HG02759 (cell line): ENCODE data around the gene RNF225.
"Not testable (repeated sequence)": the region's sequence is repeated elsewhere in the genome, so short reads cannot be mapped to it uniquely, and the experiment has no call there.

Experiments
- ATAC-seq: cut with Tn5 transposase; IDR thresholded peaks from one replicate; pipeline ENCODE4 v1.9.1; 2021; ENCODE audit warnings: mild to moderate bottlenecking, moderate library complexity; ENCODE audit not compliant: unreplicated experiment

Gene RNF225

DNA sequence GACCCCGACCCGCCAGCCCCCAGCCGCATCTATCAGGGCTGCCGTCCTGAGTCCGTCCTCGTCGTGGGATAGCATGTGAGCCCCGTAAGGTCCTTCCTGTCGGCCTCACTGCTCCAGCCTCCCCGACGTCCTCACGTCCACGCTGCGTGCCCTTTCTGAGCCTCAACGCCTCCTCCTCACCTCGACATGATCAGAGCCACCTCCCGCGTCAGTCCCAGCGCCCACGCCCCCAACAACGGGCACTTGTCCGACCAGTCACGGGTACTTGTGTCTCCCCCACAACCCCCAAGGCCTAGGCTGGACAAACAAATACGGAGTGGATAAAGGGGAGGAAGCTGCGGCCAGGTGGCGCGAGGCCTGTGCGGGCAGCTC lies 33.6 kb upstream of the RNF225 start:
- peak; percentile 16 for ATAC-seq

DNA sequence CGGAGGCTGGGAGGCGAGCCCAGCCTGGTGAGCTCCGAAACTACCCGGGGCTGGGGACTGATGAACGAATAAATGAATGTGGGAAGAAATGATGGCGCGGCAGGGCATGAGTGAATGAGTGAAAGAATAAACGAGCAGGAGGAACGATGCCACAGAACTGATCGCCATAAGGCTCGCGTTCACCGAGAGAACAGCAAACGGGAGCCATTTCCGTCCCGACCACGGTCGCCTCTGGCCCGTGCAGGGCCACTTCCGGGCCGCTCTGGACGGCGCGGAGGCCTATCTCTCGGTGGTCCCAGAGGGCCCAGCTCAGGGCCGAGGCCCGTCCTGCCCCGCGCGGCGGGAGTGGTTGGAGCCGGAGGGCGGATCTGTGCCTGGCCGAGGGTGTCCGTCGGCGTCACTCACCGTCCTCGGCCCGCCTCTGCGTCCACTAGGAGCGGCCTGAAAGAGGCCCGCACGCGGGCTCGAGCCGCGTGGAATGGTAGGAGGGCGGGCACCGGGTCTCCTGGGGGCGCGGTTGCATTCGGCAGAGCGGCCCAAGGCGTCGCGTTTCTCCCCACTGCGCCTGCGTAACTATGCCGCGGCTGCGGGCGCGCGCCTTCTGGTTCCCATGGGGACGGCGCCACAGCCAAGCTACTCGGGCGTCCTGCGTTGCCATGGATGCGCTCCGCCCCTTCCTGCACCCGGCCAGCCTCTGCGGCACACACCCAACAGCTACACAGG lies 33.0 kb upstream of the RNF225 start, which contains the start of gene ZNF497:
ZNF497 (minus strand) TSS at position 480 of the 723 bp plus-strand sequence. CDS start 5,116 bp downstream, outside the sequence.
- ATAC-seq, result peak; percentile 87

DNA sequence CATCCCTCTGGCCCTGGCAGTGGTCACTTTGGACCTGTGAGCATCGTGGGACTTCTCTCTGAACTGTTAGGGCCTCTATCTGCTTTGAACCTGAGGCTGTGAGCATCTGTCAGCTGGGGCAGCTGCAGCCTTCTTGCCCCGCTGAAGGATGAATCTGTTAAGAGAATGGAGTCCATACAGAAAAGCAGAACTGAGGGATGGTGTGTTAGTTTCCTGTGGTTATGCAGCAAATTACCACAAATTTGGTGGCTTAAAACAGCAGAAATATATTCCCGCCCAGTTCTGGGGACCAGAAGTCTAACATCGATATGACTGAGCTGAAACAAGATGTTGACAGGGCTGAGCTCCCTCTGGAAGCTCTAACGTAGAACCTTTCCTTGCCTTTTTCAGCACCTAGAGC lies 31.3 kb upstream of the RNF225 start:
- no peak for ATAC-seq

DNA sequence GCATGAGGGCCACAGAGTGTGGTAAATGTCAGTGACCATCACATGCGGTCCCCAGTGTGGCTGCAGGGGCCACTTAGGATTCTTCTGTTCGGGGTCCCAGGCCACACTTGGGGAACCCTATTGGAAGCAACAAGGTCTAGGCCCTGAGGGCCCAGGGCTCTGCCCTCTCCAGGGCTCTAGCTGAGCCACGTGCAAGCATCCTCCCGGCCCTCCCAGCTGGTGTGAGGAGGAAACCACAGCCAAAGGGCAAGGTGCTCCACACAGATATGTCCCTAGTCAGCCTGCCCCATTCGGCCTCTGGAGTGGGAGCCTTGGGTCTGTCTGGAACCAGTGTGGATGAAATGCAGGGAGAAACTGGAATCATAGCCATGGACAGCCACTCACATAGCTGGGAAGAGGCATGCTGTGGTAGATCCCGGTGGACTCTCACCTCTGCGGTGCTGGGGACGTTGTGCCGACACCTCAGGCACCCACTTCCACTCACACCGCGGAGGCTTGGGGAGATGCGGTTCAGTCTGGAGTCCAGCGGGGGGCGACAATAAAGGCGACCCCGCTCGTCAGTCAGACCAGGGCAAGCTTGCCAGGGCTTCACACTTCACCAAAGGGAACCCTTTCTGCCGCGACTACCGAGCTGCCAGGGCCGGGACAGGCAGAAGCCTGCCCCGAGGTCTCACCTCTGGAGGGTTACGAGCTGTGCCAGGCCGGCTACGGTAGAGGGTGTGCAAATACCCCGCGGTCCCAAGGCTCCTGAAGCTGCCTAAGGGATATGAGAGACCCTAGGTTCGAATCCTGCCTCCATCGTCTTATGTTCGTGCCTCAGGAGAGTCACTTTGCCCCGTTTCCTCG lies 28.6 kb upstream of the RNF225 start:
- ATAC-seq, result no peak

DNA sequence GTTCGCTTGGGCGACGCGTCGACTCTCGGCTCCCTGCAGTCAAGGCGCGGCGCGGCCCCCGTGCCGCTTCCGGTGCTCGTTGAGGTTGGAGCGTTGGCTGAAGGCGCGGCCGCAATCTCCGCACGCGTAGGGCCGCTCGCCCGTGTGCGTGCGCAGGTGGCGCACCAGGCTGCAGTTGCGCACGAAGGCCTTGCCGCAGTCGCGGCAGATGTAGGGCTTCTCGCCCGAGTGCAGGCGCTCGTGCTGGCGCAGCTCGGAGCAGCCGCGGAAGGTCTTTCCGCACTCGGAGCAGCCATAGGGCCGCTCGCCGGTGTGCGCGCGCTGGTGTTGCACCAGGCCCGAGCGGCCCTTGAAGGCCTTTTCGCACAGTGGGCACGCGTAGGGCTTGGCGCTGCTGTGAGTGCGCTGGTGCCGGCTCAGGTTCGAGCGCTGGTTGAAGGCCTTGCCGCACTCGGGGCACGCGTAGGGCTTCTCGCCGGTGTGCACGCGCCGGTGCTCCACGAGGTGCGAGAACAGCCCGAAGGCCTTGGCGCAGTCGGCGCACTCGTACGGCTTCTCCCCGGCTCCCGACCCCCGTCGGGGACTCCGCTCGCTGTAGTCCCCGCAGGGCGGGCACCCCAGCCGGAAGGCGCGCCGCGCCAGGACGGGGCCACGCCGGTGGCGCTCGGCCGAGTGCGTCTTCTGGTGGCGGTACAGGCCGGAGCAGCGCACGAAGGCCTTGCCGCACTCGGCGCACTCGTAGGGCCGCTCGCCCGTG lies 27.6 kb upstream of the RNF225 start:
- no peak for ATAC-seq

DNA sequence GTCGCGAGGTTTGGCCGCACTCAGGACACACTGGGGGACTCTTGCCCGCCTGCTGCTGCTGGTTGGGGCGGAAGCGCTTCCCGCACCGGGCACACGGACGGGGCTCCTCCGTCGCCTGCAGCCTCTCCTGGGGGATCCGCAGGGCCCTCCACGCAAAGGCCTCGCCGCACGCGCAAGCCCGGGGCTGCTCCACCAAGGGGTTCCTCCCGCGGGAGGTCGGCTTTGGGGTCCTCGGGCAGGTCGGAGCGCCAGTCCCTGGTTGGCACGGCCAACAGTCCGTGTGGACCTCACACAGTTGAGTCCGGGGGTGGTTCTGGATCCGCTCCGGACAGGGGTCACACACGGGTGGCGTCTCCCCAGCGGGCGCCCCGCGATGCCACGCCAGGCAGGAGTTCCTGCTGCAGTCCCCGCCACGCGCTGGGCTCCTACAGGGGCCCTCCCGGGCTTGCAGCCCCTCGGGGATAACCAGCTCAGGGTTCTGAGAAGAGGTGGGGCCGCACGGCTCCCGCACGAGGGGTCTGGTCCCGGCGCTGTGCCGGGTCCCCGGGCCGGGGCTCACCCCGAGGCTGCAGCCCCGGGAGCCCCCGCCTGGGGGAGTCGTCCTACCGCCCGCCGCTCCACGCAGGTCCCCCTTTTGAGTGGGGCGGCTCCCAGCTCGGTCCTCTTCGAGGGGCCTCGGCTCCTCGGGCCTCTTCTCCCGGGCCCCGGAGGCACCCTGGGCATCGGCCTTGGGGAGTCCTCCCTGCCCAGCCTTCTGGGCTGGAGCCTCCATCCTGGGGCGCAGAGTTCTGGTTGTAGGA lies 26.7 kb upstream of the RNF225 start:
- no peak for ATAC-seq

DNA sequence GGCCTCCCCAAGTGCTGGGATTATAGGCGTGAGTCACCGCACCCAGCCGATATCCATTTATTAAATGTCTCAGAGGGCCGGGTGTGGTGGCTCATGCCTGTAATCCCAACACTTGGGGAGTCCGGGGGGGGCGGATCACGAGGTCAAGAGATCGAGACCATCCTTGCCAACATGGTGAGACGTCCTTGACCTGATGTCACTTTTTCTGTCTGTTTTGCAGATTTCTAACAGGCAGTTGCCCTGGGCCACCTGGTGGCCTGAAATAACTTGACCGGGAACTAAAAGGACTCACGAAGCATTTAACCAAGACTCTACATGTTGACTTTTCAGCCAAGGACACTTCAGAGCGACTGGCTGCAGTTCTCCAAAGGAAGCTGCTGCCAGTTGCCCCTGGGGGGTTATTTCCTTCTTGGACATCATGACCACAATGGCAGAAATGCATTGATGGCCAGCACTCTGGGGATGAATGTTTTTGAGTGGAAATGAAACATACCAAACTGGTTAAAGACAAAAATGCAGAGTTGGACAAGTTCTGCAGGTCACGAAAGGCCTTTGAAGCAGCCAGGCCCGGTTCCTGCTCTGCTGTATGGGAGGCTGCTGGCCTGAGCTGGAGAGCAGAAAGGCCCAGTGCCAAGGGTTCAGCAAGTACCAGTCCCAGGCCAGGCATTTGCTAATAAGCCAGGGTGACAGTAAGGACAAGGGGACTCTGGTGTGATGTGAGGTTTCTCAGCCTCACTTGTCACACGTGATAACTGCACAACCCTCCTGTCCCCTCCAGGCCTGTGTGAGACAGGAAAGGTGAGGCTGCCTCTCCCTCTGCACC lies 22.9 kb upstream of the RNF225 start:
- no peak for ATAC-seq

DNA sequence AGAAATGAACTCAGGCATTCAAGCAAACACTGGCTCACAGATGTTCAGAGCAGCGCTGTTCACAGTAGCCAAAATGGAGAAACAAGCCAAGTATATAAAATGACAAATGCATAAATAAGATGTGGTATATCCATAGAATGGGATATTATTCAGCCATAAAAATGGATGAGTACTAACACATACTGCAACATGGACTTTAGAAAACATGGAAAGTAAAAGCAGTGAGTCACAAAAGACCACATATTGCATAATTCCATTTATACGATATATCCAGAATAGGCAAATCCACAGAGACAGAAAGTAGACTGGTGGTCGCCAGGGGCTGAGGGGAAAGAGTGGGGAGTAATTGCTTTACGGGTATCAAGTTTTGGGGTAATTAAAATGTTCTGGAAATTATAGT lies 21.3 kb upstream of the RNF225 start:
- ATAC-seq, result no peak

DNA sequence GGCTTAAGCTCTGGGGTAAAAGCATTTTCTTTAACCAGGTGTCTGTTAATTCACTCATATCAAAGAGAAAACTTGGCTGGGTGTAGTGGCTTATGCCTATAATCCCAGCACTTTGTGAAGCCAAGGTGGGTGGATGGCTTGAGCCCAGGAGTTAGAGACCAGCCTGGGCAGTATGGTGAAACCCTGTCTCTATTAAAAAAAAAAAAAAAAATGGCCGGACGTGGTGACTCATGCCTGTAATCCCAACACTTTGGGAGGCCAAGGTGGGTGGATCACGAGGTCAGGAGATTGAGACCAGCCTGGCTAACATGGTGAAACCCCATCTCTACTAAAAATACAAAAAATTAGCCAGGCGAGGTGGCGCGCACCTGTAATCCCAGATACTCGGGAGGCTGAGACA lies 18.7 kb upstream of the RNF225 start:
- ATAC-seq, result not testable (repeated sequence)

DNA sequence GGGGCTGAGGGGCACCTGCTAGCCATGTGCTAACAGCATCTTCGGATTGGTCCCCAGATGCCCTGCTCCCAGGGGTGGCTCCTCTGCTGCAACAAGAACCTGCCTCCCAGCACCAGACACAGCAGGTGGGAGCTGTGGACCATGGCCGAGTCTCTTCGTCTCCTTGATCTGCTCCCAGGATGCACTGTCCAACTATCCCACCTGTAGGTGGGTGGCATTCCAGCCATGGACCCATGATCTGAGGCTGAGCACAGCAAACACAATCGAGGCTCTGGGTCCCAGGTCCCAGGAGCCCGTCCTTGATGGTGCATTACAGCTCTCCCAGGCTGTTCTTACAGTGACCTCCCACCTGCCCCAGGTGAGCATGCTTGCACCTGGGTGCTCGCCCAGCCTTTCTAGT lies 16.2 kb upstream of the RNF225 start:
- ATAC-seq, result no peak

DNA sequence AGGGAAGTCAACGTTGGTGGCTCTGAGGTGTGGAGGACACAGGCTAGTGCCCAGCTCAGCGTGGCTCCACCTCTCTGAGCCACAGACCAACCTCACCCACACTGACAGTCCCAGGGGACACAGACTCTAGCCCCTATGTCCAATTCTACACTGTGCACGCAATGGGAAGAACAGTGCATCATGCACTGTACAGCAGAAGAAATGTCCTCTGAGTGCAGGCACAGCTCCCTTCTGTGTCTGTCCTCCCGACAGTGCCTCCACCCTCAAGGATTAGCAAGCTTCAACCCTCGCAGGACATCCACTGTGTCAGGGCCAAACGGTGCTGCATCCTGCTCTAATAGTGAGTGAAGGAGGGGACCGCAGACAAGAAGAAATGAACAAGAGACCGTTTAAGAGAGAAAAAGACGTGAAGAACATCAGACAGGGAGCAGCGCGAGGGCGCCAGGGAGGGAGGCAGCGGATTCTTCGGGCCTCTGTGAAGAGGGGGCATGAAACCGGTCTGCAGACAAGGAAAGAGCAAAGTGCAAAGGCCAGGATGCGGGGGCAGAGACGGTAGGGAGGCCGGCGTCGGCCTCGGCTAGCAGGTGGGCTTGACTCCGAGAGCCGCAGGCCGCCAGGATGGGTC lies 15.3 kb upstream of the RNF225 start:
- ATAC-seq, result no peak

DNA sequence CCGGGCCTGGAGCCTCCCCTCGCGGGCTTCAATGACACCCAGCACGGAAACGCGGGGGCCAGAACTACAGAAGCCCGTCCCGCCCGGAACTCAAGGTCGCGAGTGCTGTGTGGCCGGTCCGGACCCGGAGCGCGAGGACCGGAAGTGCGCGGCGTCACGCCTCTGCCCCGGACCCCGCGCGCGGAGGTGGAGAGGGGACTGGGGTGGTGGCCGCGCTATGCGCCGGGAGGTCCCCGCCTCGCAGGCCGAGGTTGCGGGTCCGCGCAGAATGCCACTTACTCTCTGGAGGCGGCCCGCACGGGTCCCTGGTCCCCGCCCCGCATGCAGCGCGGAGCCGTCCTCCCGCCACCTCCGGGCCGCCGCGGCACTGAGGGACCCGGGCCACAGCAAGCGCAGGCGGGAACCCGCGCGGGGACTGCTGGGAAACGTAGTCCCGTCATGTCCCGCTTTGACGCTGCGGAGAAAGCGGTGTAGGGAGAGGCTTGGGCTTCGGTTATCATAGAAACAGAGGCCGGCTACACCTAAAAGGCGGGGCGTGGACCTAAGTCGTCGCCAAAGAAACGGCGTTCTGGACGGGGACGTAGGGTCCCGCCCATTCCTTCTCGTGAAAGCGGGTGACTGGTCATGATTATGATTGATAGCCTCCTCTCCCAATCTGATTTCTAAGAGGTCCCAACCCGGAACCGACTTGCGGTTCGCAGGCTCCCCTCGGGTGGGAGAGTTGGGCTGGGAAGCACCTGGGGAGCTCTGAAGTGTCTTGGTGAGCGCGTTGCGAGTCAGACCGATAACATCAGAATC lies 14.6 kb upstream of the RNF225 start, which contains the start of gene ZNF837:
ZNF837 (minus strand) TSS at position 369 of the 798 bp plus-strand sequence. CDS start 11,698 bp downstream, outside the sequence.
- ATAC-seq, result peak; percentile 85

DNA sequence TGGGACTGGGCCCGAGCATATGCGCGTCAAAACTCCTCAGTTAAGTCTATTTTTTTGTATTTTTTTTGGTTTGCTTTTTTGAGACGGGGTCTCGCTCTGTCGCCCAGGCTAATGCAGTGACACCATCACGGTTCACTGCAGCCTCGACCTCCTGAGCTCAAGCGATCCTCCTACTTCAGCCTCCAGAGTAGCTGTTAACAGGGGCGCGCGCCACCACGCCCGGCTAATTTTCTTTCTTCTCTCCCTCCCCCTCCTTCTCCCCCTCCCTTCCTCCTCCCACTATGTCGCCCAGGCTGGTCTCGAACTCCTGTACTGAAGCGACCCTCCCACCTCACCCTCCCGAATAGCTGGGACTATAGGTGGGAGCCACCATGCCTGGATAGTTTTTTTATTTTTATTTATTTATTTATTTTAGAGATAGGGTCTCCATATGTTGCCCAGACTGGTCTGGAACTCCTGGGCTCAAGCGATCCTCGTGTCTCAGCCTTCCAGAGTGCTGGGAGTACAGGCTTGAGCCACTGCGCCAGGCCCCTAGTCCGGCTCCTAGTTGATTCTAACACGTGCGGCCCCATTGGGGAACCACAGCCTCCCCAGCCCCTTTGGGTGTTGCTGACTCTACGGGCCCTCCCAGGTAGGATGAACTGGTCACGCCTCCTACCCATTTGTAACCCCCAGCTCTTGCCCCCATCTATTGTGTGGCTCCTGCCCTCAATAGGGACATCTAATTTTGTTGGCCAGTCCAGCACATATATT lies 13.8 kb upstream of the RNF225 start:
- ATAC-seq, result no peak

DNA sequence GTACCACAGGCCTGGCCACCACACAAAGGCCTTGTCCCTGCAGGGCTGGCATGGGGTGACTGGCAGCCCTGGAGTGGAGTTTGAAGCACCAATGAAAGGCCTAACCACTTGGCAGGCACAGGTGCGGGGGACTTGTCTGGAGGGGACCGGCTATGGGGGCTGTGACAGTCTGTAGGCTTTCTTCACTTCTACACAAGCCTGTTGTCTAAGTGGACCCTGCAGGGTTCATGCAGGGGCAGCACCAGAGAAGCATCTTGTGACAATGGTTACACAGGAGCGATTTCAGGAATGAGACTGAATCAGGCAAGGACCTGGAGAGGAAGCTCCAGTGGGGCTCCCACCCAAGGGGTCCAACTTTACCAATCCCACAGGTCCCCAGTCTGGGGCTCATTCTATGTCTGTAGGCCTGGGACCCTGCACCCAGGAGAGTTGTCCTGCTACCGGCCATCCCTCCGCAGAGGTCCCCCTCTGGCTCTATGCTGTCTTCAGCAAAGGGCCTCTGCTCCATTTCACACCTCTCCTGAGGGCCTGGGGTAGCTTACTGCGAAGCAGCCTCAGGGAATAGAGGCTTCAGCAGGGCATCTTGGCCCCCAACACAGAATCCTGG lies 12.4 kb upstream of the RNF225 start:
- no peak for ATAC-seq

DNA sequence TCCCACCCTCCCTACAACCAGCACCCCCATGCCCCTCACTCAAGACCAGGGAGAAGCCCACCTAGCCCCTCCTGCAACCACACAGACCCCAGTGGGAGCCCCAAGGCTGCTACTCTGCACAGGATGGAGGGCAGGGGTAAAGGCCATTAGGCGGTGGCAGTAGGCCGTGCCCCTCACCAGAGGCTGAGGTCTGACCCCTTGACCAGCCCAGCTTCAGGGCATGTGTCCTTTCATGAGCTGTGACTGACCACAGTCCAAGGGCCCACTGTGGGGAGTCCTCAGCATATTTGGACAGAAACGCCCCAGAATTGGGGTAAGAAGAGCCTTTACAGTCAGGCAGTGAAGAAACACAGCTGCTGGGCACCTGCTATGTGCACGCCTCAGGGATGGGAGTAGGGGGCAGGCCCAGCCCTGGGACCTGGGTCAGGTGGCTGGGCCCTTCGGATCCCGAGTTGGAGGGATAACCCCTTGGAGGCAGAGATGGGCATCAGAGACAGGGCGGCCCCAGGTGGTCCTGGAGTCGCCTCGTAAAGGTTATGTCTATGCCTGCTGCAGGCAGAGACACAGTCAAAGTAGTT lies 10.1 kb upstream of the RNF225 start:
- ATAC-seq, result no peak

DNA sequence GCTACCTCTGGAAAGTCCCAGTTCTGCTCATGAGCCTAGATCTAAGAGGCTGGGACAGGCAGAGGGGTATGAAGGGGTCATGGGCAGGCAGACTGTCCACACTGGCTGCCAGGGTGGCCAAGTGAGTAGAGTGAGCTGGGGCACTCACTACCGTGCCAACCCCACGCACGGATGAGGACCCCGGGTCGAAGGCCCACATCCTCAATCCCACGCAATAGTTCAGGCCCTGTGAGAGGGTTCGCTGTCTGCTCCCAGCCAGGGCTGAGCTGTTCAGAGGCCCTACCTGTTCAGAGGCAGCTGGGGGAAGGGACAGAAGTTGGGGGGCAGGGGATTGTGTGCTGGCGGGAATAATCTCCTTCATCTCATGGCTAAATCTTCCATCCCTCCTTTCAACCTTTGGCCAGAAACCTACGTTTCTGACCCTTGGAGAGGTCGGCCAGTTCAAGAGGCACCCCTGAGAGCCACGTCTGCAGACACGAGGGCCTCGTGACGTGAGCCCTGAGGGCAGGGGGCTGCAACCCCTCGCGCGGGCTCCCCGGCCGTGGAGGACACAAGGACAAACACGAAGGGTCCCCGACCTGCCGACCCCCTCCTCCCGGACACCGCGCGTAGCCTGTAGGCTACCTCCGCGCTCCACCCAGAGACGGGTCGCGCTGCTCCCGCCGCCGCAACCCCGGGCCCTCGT lies 9.4 kb upstream of the RNF225 start:
- no peak for ATAC-seq
